Mucosa of descending colon (tissue), 3 donors: Measurements from ENCODE around the gene SEC11A. TPM values are rescaled to one million over a fixed set of nuclear protein-coding genes. Genes with fewer than 3 reads are reported as not detected.

Experiments used
- ATAC-seq: fragments of 200-7000 bp; cut with Tn5 transposase; one replicate; pipeline ENCODE4 v1.9.1; 2020; ENCODE audit warnings: mild to moderate bottlenecking, moderate library complexity
- DNase-seq, 3 donors: peaks; one replicate each; pipeline ENCODE4 v3.0.0-alpha.2; 2020
- H3K36me3 ChIP-seq: fragments of 200-600 bp; one replicate; pipeline ENCODE4 v1.8.0; 2021; ENCODE audit warnings: low read depth, mild to moderate bottlenecking
- H3K4me1 ChIP-seq: fragments of 200-600 bp; one replicate; pipeline ENCODE4 v1.8.0; 2021; ENCODE audit warnings: low read depth, mild to moderate bottlenecking
- H3K4me3 ChIP-seq: fragments of 200-600 bp; one replicate; pipeline ENCODE4 v1.8.0; 2021; ENCODE audit warnings: mild to moderate bottlenecking
- H3K9me3 ChIP-seq: fragments of 200-600 bp; one replicate; pipeline ENCODE4 v1.8.0; 2021; ENCODE audit warnings: mild to moderate bottlenecking
- intact Hi-C, 2 donors: fragments of 100-400 bp; cut with DNase I in 1 of 2; cut with micrococcal nuclease in 1 of 2; formaldehyde crosslinking; loops; one replicate each; pipeline versions ENCODE4 v1.11.0 to v1.11.1; 2022; cut with DNase I, micrococcal nuclease
- total RNA-seq, 3 donors: library from RNA; stranded (reverse); fragmentation: NEBNext Ultra II Directional in 2 of 3; extraction: Animal tissue kit (Norgen Biotek cat#: 25700) in 2 of 3; gene quantifications; one replicate each; pipeline versions ENCODE4 v1.2.1 to v1.2.4, GENCODE V29; 2021 to 2023
- TF ChIP-seq, protein P1 (sequence below): fragments of 200-600 bp; IDR thresholded peaks from one replicate; pipeline ENCODE4 v1.8.0; 2022; ENCODE audit warnings: antibody characterized with exemption, mild to moderate bottlenecking
- donor health status: DM: no; HTN: no; CAD: no; lungs with moderate emphysema.
- donor health status: DM: no; HTN: no; CAD: no.
- donor health status: DM: no; HTN: yes; CAD: no.

SEC11A gene
- total RNA-seq, 3 donors from 2014 or later, result 112 to 143 (median 119) TPM

DNA sequence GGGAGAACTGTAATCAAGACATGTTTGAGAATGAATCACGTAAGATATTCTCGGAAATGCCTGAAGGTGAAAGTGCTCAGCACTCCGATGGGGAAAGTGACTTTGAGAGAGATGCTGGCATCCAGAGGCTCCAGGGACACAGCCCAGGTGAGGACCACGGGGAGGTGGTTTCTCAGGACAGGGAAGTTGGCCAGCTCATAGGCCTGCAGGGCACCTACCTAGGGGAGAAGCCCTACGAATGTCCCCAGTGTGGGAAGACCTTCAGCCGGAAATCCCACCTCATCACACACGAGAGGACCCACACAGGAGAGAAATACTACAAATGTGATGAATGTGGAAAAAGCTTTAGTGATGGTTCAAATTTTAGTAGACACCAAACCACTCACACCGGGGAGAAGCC, 95.3 kb downstream of the SEC11A start:
- no peaks in the 10 kb centered on the region for H3K4me1 ChIP-seq
- DNase-seq (no peak), ATAC-seq (no peak)
- no peaks in the 10 kb centered on the region for H3K36me3 ChIP-seq
- H3K9me3 ChIP-seq, result peaks cover 24% of the 10 kb centered on the region
- H3K4me3 ChIP-seq, result no peak overlapping the region
- intact Hi-C loops, result no loop called here
- TF ChIP-seq, protein P1, sequence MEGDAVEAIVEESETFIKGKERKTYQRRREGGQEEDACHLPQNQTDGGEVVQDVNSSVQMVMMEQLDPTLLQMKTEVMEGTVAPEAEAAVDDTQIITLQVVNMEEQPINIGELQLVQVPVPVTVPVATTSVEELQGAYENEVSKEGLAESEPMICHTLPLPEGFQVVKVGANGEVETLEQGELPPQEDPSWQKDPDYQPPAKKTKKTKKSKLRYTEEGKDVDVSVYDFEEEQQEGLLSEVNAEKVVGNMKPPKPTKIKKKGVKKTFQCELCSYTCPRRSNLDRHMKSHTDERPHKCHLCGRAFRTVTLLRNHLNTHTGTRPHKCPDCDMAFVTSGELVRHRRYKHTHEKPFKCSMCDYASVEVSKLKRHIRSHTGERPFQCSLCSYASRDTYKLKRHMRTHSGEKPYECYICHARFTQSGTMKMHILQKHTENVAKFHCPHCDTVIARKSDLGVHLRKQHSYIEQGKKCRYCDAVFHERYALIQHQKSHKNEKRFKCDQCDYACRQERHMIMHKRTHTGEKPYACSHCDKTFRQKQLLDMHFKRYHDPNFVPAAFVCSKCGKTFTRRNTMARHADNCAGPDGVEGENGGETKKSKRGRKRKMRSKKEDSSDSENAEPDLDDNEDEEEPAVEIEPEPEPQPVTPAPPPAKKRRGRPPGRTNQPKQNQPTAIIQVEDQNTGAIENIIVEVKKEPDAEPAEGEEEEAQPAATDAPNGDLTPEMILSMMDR, result no peak

Other genes with a start within 250 kb of the SEC11A start
- gene ZSCAN2, start 115.1 kb downstream of the SEC11A start, total RNA-seq, result 1 to 10 TPM; 8.6 to 9.4 (median 9.4) TPM
- 10 to 100 TPM; 18.2 to 27.1 (median 24.9) TPM for gene WDR73, start 61.9 kb downstream of the SEC11A start, total RNA-seq
- 1 to 10 TPM; 1.5 to 4.0 (median 3.9) TPM for gene NMB, start 57.9 kb downstream of the SEC11A start, total RNA-seq
- 10 to 100 TPM; 29.4 to 35.3 (median 33.4) TPM for gene ZNF592, start 32.5 kb upstream of the SEC11A start, total RNA-seq
- 10 to 100 TPM in 1 of 3 donors, 1 to 10 TPM in 2; 1.3 to 15.3 (median 1.9) TPM for gene ALPK3, start 101.2 kb upstream of the SEC11A start, total RNA-seq
- not detected for gene SLC28A1, start 168.5 kb upstream of the SEC11A start, total RNA-seq